Caco-2 (cell line): ENCODE data around the gene ILF3. TPM values are rescaled to one million over a fixed set of nuclear protein-coding genes. Genes with fewer than 3 reads are reported as not detected.
"Not testable (repeated sequence)": the region's sequence is repeated elsewhere in the genome, so short reads cannot be mapped to it uniquely, and the experiment has no call there.

ENCODE experiments used
- BruUV-seq: library from RNA; stranded (reverse); fragments of 400-500 nt; replicated peaks from 2 replicates; lab custom pipeline; 2021; lab: Mats Ljungman, UMichigan
- CTCF ChIA-PET: fragments of 300-600 bp; sonication (Branson Sonifier 250); formaldehyde crosslinking; loops from one replicate; lab custom pipeline; 2022; ENCODE audit warnings: antibody characterized with exemption; lab: Charles Lee
- POLR2A ChIA-PET: fragments of 300-600 bp; sonication (Branson Sonifier 250); formaldehyde crosslinking; loops from one replicate; lab custom pipeline; 2022; ENCODE audit warnings: antibody characterized with exemption; lab: Charles Lee
- DNase-seq, 2 experiments: peaks; one replicate each; pipeline versions ENCODE4 v3.0.0 to v3.0.0-alpha.2; 2020 to 2022
- H3K27me3 ChIP-seq: replicated peaks from 2 replicates; pipeline ENCODE4 v1.6.0; 2011; ENCODE audit warnings: low read length; ENCODE audit not compliant: control insufficient read depth, insufficient read depth
- H3K36me3 ChIP-seq: 2 replicates; pipeline ENCODE4 v1.5.1; 2011; ENCODE audit warnings: low read length; ENCODE audit not compliant: control insufficient read depth, insufficient read depth
- H3K4me1 ChIP-seq: fragments of 250-450 bp; sonication (Bioruptor Pico); 2 replicates; pipeline ENCODE4 v1.5.1; 2020; ENCODE audit warnings: mild to moderate bottlenecking
- H3K4me3 ChIP-seq: 2 replicates; pipeline ENCODE4 v1.5.1; 2011; ENCODE audit warnings: low read depth, mild to moderate bottlenecking, control low read depth, low read length
- H3K9me3 ChIP-seq: fragments of 250-450 bp; sonication (Bioruptor Pico); 2 replicates; pipeline ENCODE4 v1.5.1; 2020; ENCODE audit warnings: mild to moderate bottlenecking, moderate library complexity
- H3K27ac Mint-ChIP-seq: one replicate; pipeline ENCODE4 v1.8.0; 2022; ENCODE audit warnings: mixed read lengths; ENCODE audit not compliant: unreplicated experiment
- H3K27me3 Mint-ChIP-seq: one replicate; pipeline ENCODE4 v1.8.0; 2022; ENCODE audit warnings: mixed read lengths; ENCODE audit not compliant: insufficient read depth, unreplicated experiment
- H3K36me3 Mint-ChIP-seq: one replicate; pipeline ENCODE4 v1.8.0; 2022; ENCODE audit warnings: mild to moderate bottlenecking, mixed read lengths; ENCODE audit not compliant: insufficient read depth, unreplicated experiment
- H3K4me1 Mint-ChIP-seq: one replicate; pipeline ENCODE4 v1.8.0; 2022; ENCODE audit warnings: low read depth, mixed read lengths; ENCODE audit not compliant: unreplicated experiment
- H3K4me3 Mint-ChIP-seq: one replicate; pipeline ENCODE4 v1.8.0; 2022; ENCODE audit warnings: mild to moderate bottlenecking, moderate library complexity, mixed read lengths; ENCODE audit not compliant: unreplicated experiment
- H3K9me3 Mint-ChIP-seq: one replicate; pipeline ENCODE4 v1.8.0; 2022; ENCODE audit warnings: mixed read lengths; ENCODE audit not compliant: unreplicated experiment
- intact Hi-C: fragments of 100-400 bp; cut with micrococcal nuclease; formaldehyde crosslinking; loops from one replicate; pipeline ENCODE4 v1.10.0; 2022; ENCODE audit not compliant: unreplicated experiment
- total RNA-seq: library from RNA; stranded (reverse); gene quantifications from 2 replicates; pipeline ENCODE4 v1.2.3, GENCODE V29; 2022
- TF ChIP-seq, protein P1 (sequence below), 2 experiments: fragments of 200-600 bp in 1 of 2; IDR thresholded peaks; 1 replicate in 1 of 2; 2 replicates in 1 of 2; pipeline versions ENCODE4 v1.5.1 to v1.8.0; 2011 to 2022; ENCODE audit warnings: antibody characterized with exemption in 1 of 2, control low read depth in 1 of 2, inconsistent platforms in 1 of 2, low read depth in 1 of 2, low read length in 1 of 2, mild to moderate bottlenecking in 1 of 2, moderate library complexity in 1 of 2; ENCODE audit not compliant: insufficient read depth in 1 of 2, severe bottlenecking in 1 of 2, unreplicated experiment in 1 of 2

The ILF3 gene
- total RNA-seq, 1 experiment from 2014 or later: 399 TPM

DNA sequence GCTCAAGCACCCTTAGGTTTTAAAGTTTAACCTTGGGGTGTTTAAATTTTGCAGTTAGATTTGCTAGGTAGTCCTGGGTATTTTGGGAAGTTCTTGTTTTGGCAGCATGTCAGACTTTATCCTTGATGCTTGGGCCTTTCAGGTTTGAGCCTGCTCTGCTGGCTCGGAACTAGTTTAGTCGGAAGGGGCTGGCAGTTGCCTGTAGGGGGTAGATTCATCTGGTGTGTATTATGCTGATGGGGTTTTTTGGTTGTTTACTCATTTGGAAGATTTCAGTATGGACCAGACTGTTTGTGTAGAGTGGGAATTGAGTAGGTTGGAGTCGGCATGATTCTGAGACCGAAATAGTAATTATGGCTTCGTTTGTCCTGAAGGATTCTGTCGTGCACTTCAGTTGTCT lies 15.1 kb downstream of the ILF3 start:
- Mint-ChIP-seq H3K36me3 (peaks cover 79% of the 10 kb centered on the region), H3K27ac (peak overlapping the region; percentile 40), H3K27me3 (no peaks in the 10 kb centered on the region), H3K4me3 (no peak overlapping the region), H3K4me1 (no peaks in the 10 kb centered on the region), H3K9me3 (no peaks in the 10 kb centered on the region)
- BruUV-seq: no TSS peak
- ChIA-PET POLR2A (no interaction called here), CTCF (interaction anchor here (0.7 kb wide), 1 partner anchor 253 kb away, joined by 3 read pairs; no protein-coding TSS in a partner anchor)
- Histone ChIP-seq H3K4me1 (no peaks in the 10 kb centered on the region), H3K4me3 (no peak overlapping the region), H3K27me3 (no peaks in the 10 kb centered on the region), H3K36me3 (0 out of 2 replicates have a peak, but pooled peaks cover 3% of the 10 kb centered on the region), H3K9me3 (no peaks in the 10 kb centered on the region)
- TF ChIP-seq, protein P1, sequence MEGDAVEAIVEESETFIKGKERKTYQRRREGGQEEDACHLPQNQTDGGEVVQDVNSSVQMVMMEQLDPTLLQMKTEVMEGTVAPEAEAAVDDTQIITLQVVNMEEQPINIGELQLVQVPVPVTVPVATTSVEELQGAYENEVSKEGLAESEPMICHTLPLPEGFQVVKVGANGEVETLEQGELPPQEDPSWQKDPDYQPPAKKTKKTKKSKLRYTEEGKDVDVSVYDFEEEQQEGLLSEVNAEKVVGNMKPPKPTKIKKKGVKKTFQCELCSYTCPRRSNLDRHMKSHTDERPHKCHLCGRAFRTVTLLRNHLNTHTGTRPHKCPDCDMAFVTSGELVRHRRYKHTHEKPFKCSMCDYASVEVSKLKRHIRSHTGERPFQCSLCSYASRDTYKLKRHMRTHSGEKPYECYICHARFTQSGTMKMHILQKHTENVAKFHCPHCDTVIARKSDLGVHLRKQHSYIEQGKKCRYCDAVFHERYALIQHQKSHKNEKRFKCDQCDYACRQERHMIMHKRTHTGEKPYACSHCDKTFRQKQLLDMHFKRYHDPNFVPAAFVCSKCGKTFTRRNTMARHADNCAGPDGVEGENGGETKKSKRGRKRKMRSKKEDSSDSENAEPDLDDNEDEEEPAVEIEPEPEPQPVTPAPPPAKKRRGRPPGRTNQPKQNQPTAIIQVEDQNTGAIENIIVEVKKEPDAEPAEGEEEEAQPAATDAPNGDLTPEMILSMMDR (IDR thresholded peaks at IDR 0.05; ENCODE audit: insufficient read depth in 1 of 2, low read depth in 1 of 2, low read length in 1 of 2, severe bottlenecking in 1 of 2, unreplicated experiment in 1 of 2): no peak
- intact Hi-C loops: no loop called here
- no peak for DNase-seq

DNA sequence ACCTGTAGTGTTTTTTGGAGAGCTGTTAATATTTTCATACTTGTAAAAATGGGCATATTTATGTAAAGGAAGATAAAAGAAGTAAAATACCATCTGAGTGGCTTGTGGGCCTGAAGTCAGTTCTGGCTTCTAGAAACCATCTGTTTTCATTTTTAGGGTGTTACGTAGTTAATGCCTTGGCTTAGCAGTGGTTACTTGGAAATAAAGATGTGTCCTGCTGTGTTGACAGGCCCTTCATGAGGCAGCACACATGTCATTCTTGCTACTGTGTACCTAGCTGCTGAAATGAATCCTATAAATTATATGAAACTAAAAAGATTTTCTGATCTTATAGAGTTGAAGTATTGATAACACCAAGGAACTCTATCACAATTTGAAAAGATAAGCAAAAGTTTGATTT lies 16.0 kb downstream of the ILF3 start:
- BruUV-seq: no TSS peak
- DNase-seq: no peak
- Histone ChIP-seq H3K27me3 (no peaks in the 10 kb centered on the region), H3K36me3 (0 out of 2 replicates have a peak, but pooled peaks cover 3% of the 10 kb centered on the region), H3K9me3 (no peaks in the 10 kb centered on the region), H3K4me1 (no peaks in the 10 kb centered on the region), H3K4me3 (no peak overlapping the region)
- H3K36me3 Mint-ChIP-seq: peaks cover 88% of the 10 kb centered on the region
- no peak overlapping the region for H3K4me3 Mint-ChIP-seq
- H3K4me1 Mint-ChIP-seq: no peaks in the 10 kb centered on the region
- no peaks in the 10 kb centered on the region for H3K27me3 Mint-ChIP-seq
- H3K9me3 Mint-ChIP-seq: no peaks in the 10 kb centered on the region
- TF ChIP-seq, protein P1 (IDR thresholded peaks at IDR 0.05; ENCODE audit: insufficient read depth in 1 of 2, low read depth in 1 of 2, low read length in 1 of 2, severe bottlenecking in 1 of 2, unreplicated experiment in 1 of 2): no peak
- H3K27ac Mint-ChIP-seq: no peak overlapping the region
- intact Hi-C loops: no loop called here
- ChIA-PET CTCF (no interaction called here), POLR2A (no interaction called here)

DNA sequence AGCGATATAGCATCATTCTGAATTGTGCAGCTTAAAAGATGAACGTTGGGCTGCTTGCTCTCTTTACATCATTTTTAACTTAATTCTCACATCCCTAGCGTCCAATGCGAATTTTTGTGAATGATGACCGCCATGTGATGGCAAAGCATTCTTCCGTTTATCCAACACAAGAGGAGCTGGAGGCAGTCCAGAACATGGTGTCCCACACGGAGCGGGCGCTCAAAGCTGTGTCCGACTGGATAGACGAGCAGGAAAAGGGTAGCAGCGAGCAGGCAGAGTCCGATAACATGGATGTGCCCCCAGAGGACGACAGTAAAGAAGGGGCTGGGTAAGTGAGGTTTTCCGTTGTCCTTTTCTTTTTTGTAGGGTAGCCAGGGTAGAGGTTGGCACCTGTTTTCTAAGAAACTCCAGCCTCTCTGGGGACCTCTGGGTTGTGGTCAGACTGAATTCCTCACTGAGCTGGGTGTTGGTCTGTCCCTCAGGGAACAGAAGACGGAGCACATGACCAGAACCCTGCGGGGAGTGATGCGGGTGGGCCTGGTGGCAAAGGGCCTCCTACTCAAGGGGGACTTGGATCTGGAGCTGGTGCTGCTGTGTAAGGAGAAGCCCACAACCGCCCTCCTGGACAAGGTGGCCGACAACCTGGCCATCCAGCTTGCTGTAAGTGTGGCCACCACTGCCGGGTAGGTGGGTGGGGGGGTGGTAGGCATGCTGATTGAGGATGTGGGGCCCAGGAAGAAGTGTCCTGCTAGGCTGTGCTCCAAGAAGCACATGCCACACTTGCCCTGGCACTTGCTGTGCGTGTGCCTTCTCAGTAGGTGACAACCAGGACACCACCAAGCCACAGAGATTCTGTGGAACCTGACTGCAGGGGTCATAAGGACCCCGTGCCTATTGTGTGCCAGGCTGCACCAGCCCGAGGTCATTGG lies 17.0 kb downstream of the ILF3 start:
- DNase-seq: no peak
- no peaks in the 10 kb centered on the region for H3K4me1 Mint-ChIP-seq
- no peaks in the 10 kb centered on the region for H3K9me3 Mint-ChIP-seq
- ChIA-PET POLR2A (no interaction called here), CTCF (no interaction called here)
- H3K36me3 ChIP-seq: 0 out of 2 replicates have a peak, but pooled peaks cover 3% of the 10 kb centered on the region
- H3K27ac Mint-ChIP-seq: no peak overlapping the region
- no peaks in the 10 kb centered on the region for H3K27me3 ChIP-seq
- no peaks in the 10 kb centered on the region for H3K9me3 ChIP-seq
- H3K27me3 Mint-ChIP-seq: no peaks in the 10 kb centered on the region
- TF ChIP-seq, protein P1 (IDR thresholded peaks at IDR 0.05; ENCODE audit: insufficient read depth in 1 of 2, low read depth in 1 of 2, low read length in 1 of 2, severe bottlenecking in 1 of 2, unreplicated experiment in 1 of 2): no peak
- H3K4me3 Mint-ChIP-seq: no peak overlapping the region
- no peak overlapping the region for H3K4me3 ChIP-seq
- BruUV-seq: TSS peak; percentile 34
- intact Hi-C loops: no loop called here
- no peaks in the 10 kb centered on the region for H3K4me1 ChIP-seq
- peaks cover 91% of the 10 kb centered on the region for H3K36me3 Mint-ChIP-seq

DNA sequence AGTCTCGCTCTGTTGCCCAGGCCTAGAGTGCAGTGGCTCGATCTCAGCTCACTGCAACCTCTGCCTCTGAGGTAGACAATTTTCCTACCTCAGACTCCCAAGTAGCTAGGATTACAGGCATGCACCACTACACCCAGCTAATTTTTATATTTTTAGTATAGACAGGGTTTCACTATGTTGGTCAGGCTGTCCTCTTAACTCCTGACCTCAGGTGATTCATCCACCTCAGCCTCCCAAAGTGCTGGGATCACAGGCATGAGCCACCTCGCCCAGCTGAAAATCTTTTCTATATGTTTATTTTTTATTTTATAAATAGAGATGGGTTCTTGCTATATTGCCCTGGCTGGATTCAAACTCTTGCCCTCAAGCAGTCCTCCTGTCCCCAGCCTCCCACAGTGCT lies 17.8 kb downstream of the ILF3 start:
- CTCF ChIA-PET, H3K36me3 ChIP-seq, H3K9me3 ChIP-seq, H3K4me1 ChIP-seq, POLR2A ChIA-PET, intact Hi-C loops, H3K27ac Mint-ChIP-seq, H3K27me3 ChIP-seq, H3K4me1 Mint-ChIP-seq, H3K27me3 Mint-ChIP-seq, H3K4me3 ChIP-seq, DNase-seq, H3K9me3 Mint-ChIP-seq, BruUV-seq, H3K4me3 Mint-ChIP-seq: not testable (repeated sequence)
- H3K36me3 Mint-ChIP-seq: peaks cover 91% of the 10 kb centered on the region

DNA sequence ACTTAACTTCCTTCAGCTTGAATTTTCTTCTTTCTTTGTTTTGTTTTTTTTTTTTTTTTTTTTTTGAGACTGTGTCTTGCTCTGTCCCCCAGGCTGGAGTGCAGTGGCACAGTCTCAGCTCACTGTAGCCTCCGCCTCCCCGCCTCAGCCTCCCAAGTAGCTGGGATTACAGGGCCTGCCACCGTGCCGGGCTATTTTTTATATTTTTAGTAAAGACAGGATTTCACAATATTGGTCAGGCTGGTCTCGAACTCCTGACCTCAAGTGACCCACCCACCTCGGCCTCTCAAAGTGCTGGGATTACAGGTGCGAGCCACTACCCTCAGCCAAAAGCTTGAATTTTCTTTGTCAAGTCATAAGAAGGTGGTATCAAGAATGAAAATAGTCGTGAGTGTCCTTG lies 21.1 kb downstream of the ILF3 start:
- BruUV-seq, POLR2A ChIA-PET: not testable (repeated sequence)

More for the DNA sequence above, 21.1 kb downstream of the ILF3 start:
- H3K4me1 ChIP-seq, intact Hi-C loops, H3K9me3 Mint-ChIP-seq, H3K27ac Mint-ChIP-seq, H3K4me3 Mint-ChIP-seq, H3K27me3 Mint-ChIP-seq, H3K9me3 ChIP-seq, H3K27me3 ChIP-seq, H3K36me3 ChIP-seq, H3K4me3 ChIP-seq, H3K4me1 Mint-ChIP-seq, DNase-seq: not testable (repeated sequence)
- H3K36me3 Mint-ChIP-seq: peaks cover 90% of the 10 kb centered on the region
- CTCF ChIA-PET: interaction anchor here (1.3 kb wide), 1 partner anchor 31 kb away, joined by 5 read pairs; no protein-coding TSS in a partner anchor
